ENCODE measurements around the gene XYLT1.

Gene XYLT1

DNA sequence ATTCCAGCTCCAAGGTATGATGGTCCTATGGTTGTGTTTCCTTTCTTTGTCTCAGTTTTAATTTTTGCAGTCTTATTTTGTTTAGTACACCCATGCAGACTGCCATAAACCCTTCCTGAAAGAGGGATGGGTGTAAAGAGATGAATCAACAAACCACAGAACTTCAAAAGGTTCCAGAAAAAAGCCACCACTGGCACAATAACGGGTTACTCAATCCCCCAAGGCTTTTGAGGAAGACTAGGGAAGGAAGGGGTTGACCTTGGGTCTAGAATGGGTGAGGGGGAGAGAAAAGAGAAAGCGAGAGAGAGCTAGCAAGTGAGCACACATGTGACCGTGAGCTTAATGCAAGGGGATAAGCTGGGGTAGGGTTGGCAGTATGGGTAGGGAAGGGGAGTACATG is 168.1 kb downstream of the XYLT1 start:
- no peak for DNase-seq

GRCh38 chr16:17302214-17302613 is 168.5 kb downstream of the XYLT1 start:
- DNase-seq = no peak

GRCh38 chr16:17301593-17302135 is 169.1 kb downstream of the XYLT1 start:
- DNase-seq = peak; percentile 70

GRCh38 chr16:17301184-17301583 is 169.6 kb downstream of the XYLT1 start:
- DNase-seq = no peak

- DNase-seq = no peak
Observed at GRCh38 chr16:17299790-17300189, 171.0 kb downstream of the XYLT1 start.

DNA sequence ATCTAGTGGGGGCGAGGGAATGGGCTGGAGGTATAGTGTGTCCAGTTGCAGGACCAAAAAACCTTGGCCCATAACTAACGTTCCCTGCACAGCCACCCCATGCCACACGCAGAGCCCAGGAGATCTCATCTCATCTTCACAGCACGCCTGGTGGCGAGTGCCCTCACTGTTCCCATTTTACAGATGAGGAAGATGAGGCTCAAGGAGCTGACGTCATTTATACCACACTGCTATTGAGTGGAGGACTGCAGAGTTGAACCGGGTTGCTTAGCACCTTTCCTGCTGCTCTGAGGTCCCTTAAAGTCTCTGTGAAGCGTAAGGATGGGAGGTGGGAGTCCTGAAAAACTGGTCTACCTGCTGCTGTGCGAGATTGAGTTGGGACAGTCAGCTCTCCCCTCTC is 172.5 kb downstream of the XYLT1 start:
- DNase-seq = no peak

DNA sequence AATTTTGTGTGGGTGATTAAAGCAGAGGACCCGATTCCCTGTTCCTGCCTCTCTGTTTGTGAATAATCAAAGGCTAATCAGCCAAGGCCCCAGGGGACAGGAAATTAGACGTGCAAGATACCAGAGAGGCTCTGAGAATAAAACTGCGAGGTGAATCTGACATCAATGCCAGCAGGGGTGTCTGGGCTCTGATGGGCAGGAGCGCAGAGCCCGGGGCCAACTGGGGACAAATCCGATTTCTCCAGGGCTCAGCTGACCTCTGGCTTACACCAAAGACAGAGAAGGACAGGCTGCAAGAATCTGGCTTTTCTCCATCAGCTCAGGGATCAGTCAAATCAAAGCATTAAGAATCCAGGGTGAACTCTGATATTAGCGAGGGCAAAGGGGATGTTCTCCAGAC is 174.3 kb downstream of the XYLT1 start:
- DNase-seq = no peak

DNA sequence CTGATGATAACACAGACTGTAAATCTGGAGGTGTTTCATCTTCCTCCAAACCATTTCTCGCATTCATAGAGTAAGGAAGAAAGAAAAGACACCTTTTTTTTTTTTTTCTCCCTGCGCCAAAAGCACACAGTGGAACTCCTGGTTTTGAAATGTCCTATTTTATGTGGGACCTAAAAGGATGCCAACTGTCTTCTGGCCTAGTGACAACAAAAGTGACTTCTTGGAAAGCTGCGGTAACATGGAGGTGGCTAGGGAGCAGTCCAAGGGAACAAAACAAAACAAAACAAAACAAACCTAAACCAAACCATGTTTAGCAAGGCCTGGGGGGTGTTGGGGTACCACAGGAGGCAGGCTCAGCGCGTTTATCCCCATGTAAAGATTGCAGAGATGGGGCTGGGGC is 174.8 kb downstream of the XYLT1 start:
- DNase-seq = no peak

GRCh38 chr16:17294856-17295255 is 175.9 kb downstream of the XYLT1 start:
- no peak for DNase-seq

- DNase-seq = no peak
Observed at GRCh38 chr16:17293813-17294558, 176.8 kb downstream of the XYLT1 start.

GRCh38 chr16:17291289-17291688 is 179.5 kb downstream of the XYLT1 start:
- no peak for DNase-seq

- no peak for DNase-seq
Observed at GRCh38 chr16:17289674-17290635, 180.8 kb downstream of the XYLT1 start.

GRCh38 chr16:17289050-17289449 is 181.7 kb downstream of the XYLT1 start:
- no peak for DNase-seq

DNA sequence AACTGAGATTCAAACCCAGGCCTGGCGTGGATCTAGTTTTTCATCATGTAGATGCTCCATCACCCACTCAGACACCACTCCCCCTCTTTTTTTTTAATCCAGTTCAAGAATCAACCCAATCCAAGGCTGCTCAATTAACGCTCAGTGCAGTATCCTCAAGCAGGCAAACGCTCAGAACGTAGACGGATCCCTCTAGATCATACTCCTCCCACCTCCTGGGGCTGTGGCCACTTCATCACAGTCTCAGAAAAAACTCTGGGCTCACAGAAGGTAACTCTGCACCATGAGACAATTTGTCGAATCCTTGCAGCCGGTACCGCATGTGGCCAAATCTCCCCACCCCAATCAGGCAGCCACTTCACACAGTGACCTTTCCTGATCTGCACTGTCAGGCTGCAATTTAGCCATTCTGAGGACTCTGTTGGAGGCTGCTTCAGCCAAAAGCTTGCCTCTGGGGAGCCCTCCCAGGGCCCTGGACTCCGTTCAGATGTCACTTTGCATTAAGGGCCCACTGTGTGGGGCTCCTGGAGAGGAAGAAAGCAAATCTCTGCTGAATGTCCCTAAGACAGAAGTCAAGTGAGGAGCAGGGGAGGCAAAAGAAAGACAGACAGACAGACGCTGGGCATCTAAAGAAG is 183.5 kb downstream of the XYLT1 start:
- DNase-seq = no peak

GRCh38 chr16:17286443-17286842 is 184.3 kb downstream of the XYLT1 start:
- DNase-seq = no peak

GRCh38 chr16:17283016-17283415 is 187.7 kb downstream of the XYLT1 start:
- peak; percentile 83 for DNase-seq

DNA sequence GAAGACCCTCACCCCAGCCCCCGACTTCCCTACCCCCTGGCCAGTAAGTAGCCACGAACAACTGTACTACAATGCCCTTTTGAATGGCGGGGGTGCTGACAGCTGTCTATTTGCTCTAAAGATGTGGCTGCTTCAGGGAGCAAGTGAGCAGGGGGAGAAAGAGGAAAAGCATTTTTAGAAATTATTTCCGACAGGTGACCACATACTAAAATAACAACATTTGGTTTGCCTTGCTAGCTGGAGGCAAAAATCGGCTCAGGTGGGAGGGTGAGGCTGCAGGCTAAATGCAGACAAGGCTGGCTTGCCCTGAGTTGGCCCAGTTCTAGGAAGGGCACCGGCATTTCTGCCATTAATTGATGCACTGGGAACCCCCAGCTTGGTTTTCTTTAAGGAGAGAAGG is 188.5 kb downstream of the XYLT1 start:
- DNase-seq = no peak

DNA sequence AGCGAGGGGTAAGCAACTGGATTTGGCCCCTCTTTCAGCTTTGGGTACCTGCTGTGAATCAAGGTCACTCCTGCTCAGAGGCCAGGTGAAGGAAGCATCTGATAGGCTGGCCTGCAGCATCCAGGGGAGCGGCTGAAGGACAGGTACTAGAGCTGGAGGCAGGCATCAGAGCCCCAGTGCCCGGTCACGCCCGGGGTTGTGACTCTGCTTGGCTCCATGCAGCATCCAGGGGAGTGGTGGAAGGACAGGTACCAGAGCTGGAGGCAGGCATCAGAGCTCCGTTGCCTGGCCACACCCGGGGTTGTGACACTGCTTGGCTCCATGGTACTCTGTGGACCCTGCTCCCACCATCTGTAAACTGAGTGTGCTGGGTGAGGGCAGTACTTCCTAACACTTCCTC is 189.7 kb downstream of the XYLT1 start:
- no peak for DNase-seq

GRCh38 chr16:17278988-17279387 is 191.8 kb downstream of the XYLT1 start:
- no peak for DNase-seq

DNA sequence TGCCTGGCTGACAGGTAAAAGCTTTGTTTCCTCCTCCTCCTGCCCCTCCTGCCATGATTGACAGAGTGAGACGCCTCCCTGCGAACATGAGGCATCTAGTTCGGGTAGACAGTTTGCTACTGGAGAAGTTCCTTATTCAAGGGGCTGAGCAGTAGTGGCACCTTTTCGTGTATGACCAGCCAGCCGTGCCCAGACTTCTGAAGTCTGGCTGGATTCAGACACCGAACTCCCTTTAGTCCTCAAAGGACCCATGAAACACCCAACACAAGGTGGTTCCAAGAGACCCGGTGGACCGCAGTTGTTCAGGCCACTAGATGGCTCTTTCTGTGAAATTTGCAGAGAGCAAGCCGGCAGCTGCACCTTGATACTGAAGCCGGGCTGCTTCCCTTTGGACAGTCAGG is 192.8 kb downstream of the XYLT1 start:
- DNase-seq = no peak

GRCh38 chr16:17276610-17277009 is 194.2 kb downstream of the XYLT1 start:
- DNase-seq = no peak

GRCh38 chr16:17276010-17276530 is 194.7 kb downstream of the XYLT1 start:
- DNase-seq = no peak

All from DMS 273 treated with DMSO at 0.1 percent for 48 hours (cell line).